Activated B cell treated with CpG ODN at 0.5 μM for 24 hours (primary cell): ENCODE results near the gene PLK1. TPM values are rescaled to one million over a fixed set of nuclear protein-coding genes. Genes with fewer than 3 reads are reported as not detected.

Experiments used
- ATAC-seq: fragments of 200-7000 bp; cut with Tn5 transposase; one replicate; pipeline ENCODE4 v1.10.0; 2021; ENCODE audit warnings: low read depth, mild to moderate bottlenecking, moderate library complexity
- CTCF ChIA-PET: fragments of 350-600 bp; sonication (Branson Sonifier 250); formaldehyde crosslinking; loops from one replicate; lab custom pipeline; 2021; ENCODE audit warnings: antibody characterized with exemption; lab: Charles Lee
- POLR2A ChIA-PET: fragments of 350-600 bp; sonication (Branson Sonifier 250); formaldehyde crosslinking; loops from one replicate; lab custom pipeline; 2021; ENCODE audit warnings: antibody characterized with exemption; lab: Charles Lee
- DNase-seq: peaks from one replicate; pipeline ENCODE4 v3.0.0; 2022
- H3K27ac Mint-ChIP-seq: one replicate; pipeline ENCODE4 v1.8.0; 2020; ENCODE audit warnings: mixed read lengths
- H3K27me3 Mint-ChIP-seq: one replicate; pipeline ENCODE4 v1.8.0; 2021; ENCODE audit warnings: mixed read lengths
- H3K36me3 Mint-ChIP-seq: one replicate; pipeline ENCODE4 v1.8.0; 2021; ENCODE audit warnings: low read depth, mixed read lengths
- H3K4me1 Mint-ChIP-seq: one replicate; pipeline ENCODE4 v1.8.0; 2021; ENCODE audit warnings: mixed read lengths
- H3K4me3 Mint-ChIP-seq: one replicate; pipeline ENCODE4 v1.8.0; 2020; ENCODE audit warnings: mild to moderate bottlenecking, mixed read lengths
- H3K9me3 Mint-ChIP-seq: one replicate; pipeline ENCODE4 v1.8.0; 2020; ENCODE audit warnings: mixed read lengths
- CTCF ChIP-seq: fragments of 200-600 bp; IDR thresholded peaks from one replicate; pipeline ENCODE4 v1.8.0; 2022; ENCODE audit warnings: antibody characterized with exemption, mild to moderate bottlenecking
- intact Hi-C: fragments of 100-400 bp; cut with micrococcal nuclease; formaldehyde crosslinking; loops from one replicate; pipeline ENCODE4 v1.15.1; 2024
- total RNA-seq: library from RNA; stranded (reverse); gene quantifications from 2 replicates; pipeline ENCODE4 v1.2.3, GENCODE V29; 2022

The PLK1 gene
- total RNA-seq, 1 donor from 2014 or later = 3.9 TPM

- DNase-seq (no peak), ATAC-seq (no peak)
- peaks cover 40% of the 10 kb centered on the region for H3K36me3 Mint-ChIP-seq
- intact Hi-C loops = loop anchor here (2.0 to 10.0 kb wide), 2 partner anchors 84 to 122 kb away; no protein-coding TSS in a partner anchor
- peaks cover 31% of the 10 kb centered on the region for H3K4me1 Mint-ChIP-seq
- ChIA-PET POLR2A (interaction anchor here (0.6 to 1.7 kb wide), 3 partner anchors 35 to 483 kb away, joined by 3 to 5 read pairs (median 4); no protein-coding TSS in a partner anchor), CTCF (no interaction called here)
- H3K27me3 Mint-ChIP-seq = no peaks in the 10 kb centered on the region
- peak overlapping the region; percentile 98 for H3K4me3 Mint-ChIP-seq
- no peaks in the 10 kb centered on the region for H3K9me3 Mint-ChIP-seq
- no peak for TF ChIP-seq CTCF
- H3K27ac Mint-ChIP-seq = peak overlapping the region; percentile 97
These were observed 38.1 kb upstream of the PLK1 start for GRCh38 chr16:23640615-23640930.

GRCh38 chr16:23640931-23641765 is 37.5 kb upstream of the PLK1 start, which contains the start of the genes DCTN5 and PALB2:
Gene DCTN5, plus strand, starts transcription at chr16:23641466. Its CDS starts 77 bp downstream, at chr16:23641543.
Gene PALB2, minus strand, starts transcription at chr16:23641310. Its CDS starts 153 bp downstream, at chr16:23641157.
- ATAC-seq (peak; percentile 94), DNase-seq (peak; percentile 81)
- TF ChIP-seq CTCF = no peak
- Mint-ChIP-seq H3K27me3 (no peaks in the 10 kb centered on the region), H3K9me3 (no peaks in the 10 kb centered on the region), H3K4me3 (peak within 1 kb of the TSS; percentile 98), H3K4me1 (peaks cover 37% of the 10 kb centered on the region), H3K27ac (peak within 1 kb of the TSS; percentile 97), H3K36me3 (peaks cover 40% of the 10 kb centered on the region)
- CTCF ChIA-PET = no interaction called here
- POLR2A ChIA-PET = interaction anchor here (0.6 to 1.7 kb wide), 4 partner anchors 10 to 483 kb away, joined by 3 to 5 read pairs (median 4); no protein-coding TSS in a partner anchor
- intact Hi-C loops = loop anchor here (1.0 to 10.0 kb wide), 8 partner anchors 29 to 1088 kb away; partner anchors contain the start of genes EARS2, NDUFAB1, PLK1 and RBBP6

- intact Hi-C loops = loop anchor here (10.0 kb wide), 1 partner anchor 82 kb away; no protein-coding TSS in a partner anchor
- ATAC-seq = no peak
- H3K27ac Mint-ChIP-seq = peak overlapping the region; percentile 97
These were observed 36.4 kb upstream of the PLK1 start for GRCh38 chr16:23642246-23642774.

GRCh38 chr16:23650674-23651416 is 27.8 kb upstream of the PLK1 start:
- intact Hi-C loops = no loop called here
- POLR2A ChIA-PET = interaction anchor here (1.1 kb wide), 1 partner anchor 9 kb away, joined by 3 read pairs; no protein-coding TSS in a partner anchor
- DNase-seq = no peak
- Mint-ChIP-seq H3K4me3 (no peak overlapping the region), H3K27ac (peak overlapping the region; percentile 51), H3K4me1 (peaks cover 34% of the 10 kb centered on the region), H3K9me3 (peaks cover 3% of the 10 kb centered on the region), H3K27me3 (no peaks in the 10 kb centered on the region), H3K36me3 (peaks cover 60% of the 10 kb centered on the region)
- ATAC-seq = no peak
- CTCF ChIA-PET = no interaction called here
- TF ChIP-seq CTCF = no peak

More at GRCh38 chr16:23642246-23642774, 36.4 kb upstream of the PLK1 start:
- Mint-ChIP-seq H3K36me3 (peaks cover 48% of the 10 kb centered on the region), H3K27me3 (no peaks in the 10 kb centered on the region), H3K4me1 (peaks cover 39% of the 10 kb centered on the region), H3K9me3 (no peaks in the 10 kb centered on the region), H3K4me3 (peak overlapping the region; percentile 98)
- no peak for TF ChIP-seq CTCF
- ChIA-PET CTCF (interaction anchor here (1.0 kb wide), 1 partner anchor 45 kb away, joined by 3 read pairs; no protein-coding TSS in a partner anchor), POLR2A (interaction anchor here (0.7 to 1.3 kb wide), 2 partner anchors 9 to 38 kb away, joined by 3 read pairs; no protein-coding TSS in a partner anchor)
- no peak for DNase-seq
